Kidney (tissue), 14 donors: ENCODE results near the gene GRID1. TPM values are rescaled to one million over a fixed set of nuclear protein-coding genes. Genes with fewer than 3 reads are reported as not detected.

ENCODE experiments used
- DNase-seq, 5 donors: peaks; one replicate each; pipeline ENCODE4 v3.0.0-alpha.2; 2013 to 2020
- FAIRE-seq: peaks from 2 replicates; lab custom pipeline; 2012; peaks lifted over from hg19 to GRCh38; lab: Jason Lieb, UNC
- H3K27ac ChIP-seq, 2 donors: one replicate each; pipeline ENCODE4 v1.7.0; 2013; ENCODE audit warnings: low read depth in 2 of 2, low read length in 2 of 2, inconsistent platforms in 1 of 2
- H3K27me3 ChIP-seq: one replicate; pipeline ENCODE4 v1.7.1; 2013; ENCODE audit warnings: low read length, inconsistent platforms; ENCODE audit not compliant: control insufficient read depth, insufficient read depth
- H3K36me3 ChIP-seq, 3 donors: one replicate each; pipeline versions ENCODE4 v1.7.0 to v1.7.1; 2013; ENCODE audit warnings: low read length in 3 of 3, control low read depth in 1 of 3, inconsistent platforms in 1 of 3; ENCODE audit not compliant: insufficient read depth in 3 of 3, control insufficient read depth in 2 of 3
- H3K4me1 ChIP-seq, 3 donors: one replicate each; pipeline versions ENCODE4 v1.7.0 to v1.7.1; 2013; ENCODE audit warnings: low read length in 3 of 3, inconsistent platforms in 1 of 3, low read depth in 1 of 3; ENCODE audit not compliant: control insufficient read depth in 2 of 3, insufficient read depth in 2 of 3
- H3K4me3 ChIP-seq, 3 donors: one replicate each; pipeline versions ENCODE4 v1.7.0 to v1.8.1; 2013; ENCODE audit warnings: low read length in 3 of 3, control low read depth in 1 of 3, inconsistent platforms in 1 of 3
- H3K9ac ChIP-seq, 3 donors: one replicate each; pipeline versions ENCODE4 v1.7.0 to v1.7.1; 2013; ENCODE audit warnings: low read length in 3 of 3, control low read depth in 1 of 3, inconsistent platforms in 1 of 3
- H3K9me3 ChIP-seq, 3 donors: one replicate each; pipeline versions ENCODE4 v1.7.0 to v1.7.1; 2013; ENCODE audit warnings: low read length in 3 of 3, control low read depth in 1 of 3, inconsistent platforms in 1 of 3; ENCODE audit not compliant: control insufficient read depth in 2 of 3, insufficient read depth in 1 of 3
- intact Hi-C: fragments of 100-400 bp; cut with DNase I; formaldehyde crosslinking; loops from one replicate; pipeline ENCODE4 v1.11.1; 2022
- polyA plus RNA-seq: library from polyadenylated mRNA; stranded (reverse); fragments of 350-450 nt; fragmentation: Illumina TruSeq; extraction: RNeasy Lipid Tissue Mini Kit (QIAGEN cat#74804); gene quantifications from one replicate; pipeline ENCODE4 v1.2.3, GENCODE V29; 2014; ENCODE audit warnings: low read depth, low replicate concordance; ENCODE audit not compliant: insufficient read depth
- total RNA-seq: library from RNA; stranded (reverse); fragmentation: NEBNext Ultra II Directional; extraction: Animal tissue kit (Norgen Biotek cat#: 25700); gene quantifications from one replicate; pipeline ENCODE4 v1.2.1, GENCODE V29; 2021
- TF ChIP-seq, protein P1 (sequence below): IDR thresholded peaks from 3 replicates; pipeline ENCODE4 v1.5.1; 2012; ENCODE audit warnings: mild to moderate bottlenecking, moderate library complexity, borderline replicate concordance; ENCODE audit not compliant: insufficient read depth; ENCODE audit errors: extremely low read depth
- donor health status: control.
- donor health status: control.
- donor health status: control.
- donor health status: control.
- donor health status: control.
- donor health status: DM: yes; HTN: yes; CAD: no.
- donor health status: Normal renal cell carcinoma (clear cell type).

Gene GRID1
- total and polyA plus RNA-seq, 2 donors from 2014 or later: 0.37 to 1.4 TPM

DNA sequence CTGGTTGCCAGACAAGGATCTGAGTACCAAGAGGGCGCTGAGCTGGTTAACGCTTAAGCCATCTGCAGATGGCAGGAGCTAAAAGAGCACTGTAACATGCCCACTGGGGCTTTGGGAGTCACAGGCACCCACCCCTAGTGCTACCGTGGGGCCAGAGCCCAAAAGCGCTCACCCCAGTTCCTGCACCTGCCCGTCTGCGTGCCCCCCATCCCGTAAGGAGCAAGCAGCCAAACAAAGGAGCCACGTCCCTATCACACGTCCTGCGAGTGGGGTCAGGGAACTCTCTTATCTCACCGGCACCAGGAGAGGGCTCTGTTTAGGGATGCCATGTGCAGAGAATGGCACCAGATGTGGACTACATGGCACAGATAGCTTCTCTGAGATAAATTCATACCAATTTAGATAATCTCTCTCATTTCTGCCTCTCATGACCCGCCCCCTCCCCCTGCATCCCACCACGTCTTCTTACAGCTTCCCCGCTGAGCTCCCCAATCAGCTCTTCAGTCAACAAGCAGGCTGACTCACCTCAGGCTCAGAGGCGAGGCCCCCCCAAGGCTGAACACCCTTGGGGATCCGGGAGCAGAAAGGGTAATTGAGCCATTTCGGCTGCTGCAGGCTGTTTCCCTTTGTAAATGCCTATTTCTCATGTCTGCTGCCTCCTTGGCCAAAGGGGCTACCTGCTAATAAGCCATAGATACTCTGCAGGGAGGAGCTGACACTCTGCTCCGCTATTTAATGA is 235.7 kb downstream of the GRID1 start:
- peak in 1 of 5 donors; percentile 26 for DNase-seq
- no peak for FAIRE-seq
- no peak overlapping the region for H3K27ac ChIP-seq
- intact Hi-C loops: no loop called here
- H3K27me3 ChIP-seq: no peaks in the 10 kb centered on the region
- H3K9me3 ChIP-seq: no peaks in the 10 kb centered on the region
- no peaks in the 10 kb centered on the region for H3K4me1 ChIP-seq
- H3K9ac ChIP-seq: no peak overlapping the region
- H3K36me3 ChIP-seq: no peaks in the 10 kb centered on the region
- TF ChIP-seq, protein P1, sequence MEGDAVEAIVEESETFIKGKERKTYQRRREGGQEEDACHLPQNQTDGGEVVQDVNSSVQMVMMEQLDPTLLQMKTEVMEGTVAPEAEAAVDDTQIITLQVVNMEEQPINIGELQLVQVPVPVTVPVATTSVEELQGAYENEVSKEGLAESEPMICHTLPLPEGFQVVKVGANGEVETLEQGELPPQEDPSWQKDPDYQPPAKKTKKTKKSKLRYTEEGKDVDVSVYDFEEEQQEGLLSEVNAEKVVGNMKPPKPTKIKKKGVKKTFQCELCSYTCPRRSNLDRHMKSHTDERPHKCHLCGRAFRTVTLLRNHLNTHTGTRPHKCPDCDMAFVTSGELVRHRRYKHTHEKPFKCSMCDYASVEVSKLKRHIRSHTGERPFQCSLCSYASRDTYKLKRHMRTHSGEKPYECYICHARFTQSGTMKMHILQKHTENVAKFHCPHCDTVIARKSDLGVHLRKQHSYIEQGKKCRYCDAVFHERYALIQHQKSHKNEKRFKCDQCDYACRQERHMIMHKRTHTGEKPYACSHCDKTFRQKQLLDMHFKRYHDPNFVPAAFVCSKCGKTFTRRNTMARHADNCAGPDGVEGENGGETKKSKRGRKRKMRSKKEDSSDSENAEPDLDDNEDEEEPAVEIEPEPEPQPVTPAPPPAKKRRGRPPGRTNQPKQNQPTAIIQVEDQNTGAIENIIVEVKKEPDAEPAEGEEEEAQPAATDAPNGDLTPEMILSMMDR: no peak
- H3K4me3 ChIP-seq: no peak overlapping the region

DNA sequence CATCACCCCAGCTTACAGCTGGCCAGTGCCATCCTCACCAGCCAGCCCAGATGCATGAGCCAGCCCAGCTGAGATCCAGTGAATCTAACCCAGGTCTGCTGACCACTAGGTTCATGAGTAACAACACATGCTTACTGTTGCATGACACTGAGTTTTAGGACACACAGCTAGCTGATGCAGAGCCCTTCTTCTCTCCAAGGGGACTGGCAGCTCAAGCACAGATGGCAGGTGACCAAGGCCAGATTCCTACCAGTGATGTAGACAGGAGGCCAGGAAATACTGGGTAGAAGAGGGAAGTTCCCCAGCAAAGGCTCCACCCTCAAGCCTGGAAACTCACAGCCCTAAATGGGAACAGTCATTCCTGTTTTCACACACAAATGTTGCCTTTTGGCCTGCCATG is 236.6 kb downstream of the GRID1 start:
- no peak for FAIRE-seq

DNA sequence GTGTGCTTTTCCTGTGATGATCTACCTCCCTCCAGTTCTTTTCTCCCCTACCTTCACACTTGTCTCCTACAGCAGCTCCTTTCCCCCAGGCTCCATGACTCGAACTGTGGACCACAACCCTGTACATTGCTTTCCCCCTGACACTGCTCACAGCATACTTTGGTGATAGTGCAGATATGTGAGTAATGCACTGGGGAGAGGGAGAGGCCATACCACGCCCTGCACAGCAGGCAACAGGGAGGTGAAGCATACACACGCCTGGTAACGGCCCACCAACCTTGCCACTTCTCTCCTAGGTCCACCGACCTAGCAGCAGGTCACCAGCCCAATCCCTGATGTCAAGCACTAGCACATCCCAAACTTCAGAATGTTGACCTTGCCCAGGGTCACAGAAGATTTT is 238.2 kb downstream of the GRID1 start:
- Histone ChIP-seq H3K9ac (no peak overlapping the region), H3K27ac (no peak overlapping the region), H3K4me1 (no peaks in the 10 kb centered on the region), H3K36me3 (no peaks in the 10 kb centered on the region), H3K9me3 (no peaks in the 10 kb centered on the region), H3K4me3 (no peak overlapping the region), H3K27me3 (no peaks in the 10 kb centered on the region)
- DNase-seq (peak in 1 of 5 donors; percentile 47), FAIRE-seq (no peak)
- TF ChIP-seq, protein P1: no peak
- intact Hi-C loops: no loop called here

More for the DNA sequence above, 236.6 kb downstream of the GRID1 start:
- no peak overlapping the region for H3K27ac ChIP-seq
- no peaks in the 10 kb centered on the region for H3K27me3 ChIP-seq
- TF ChIP-seq, protein P1: no peak
- H3K36me3 ChIP-seq: no peaks in the 10 kb centered on the region
- H3K9me3 ChIP-seq: no peaks in the 10 kb centered on the region
- H3K9ac ChIP-seq: no peak overlapping the region
- intact Hi-C loops: no loop called here
- no peak overlapping the region for H3K4me3 ChIP-seq
- no peaks in the 10 kb centered on the region for H3K4me1 ChIP-seq
- DNase-seq: no peak
